ENCODE data around the gene CCDC102B.

Gene CCDC102B

DNA sequence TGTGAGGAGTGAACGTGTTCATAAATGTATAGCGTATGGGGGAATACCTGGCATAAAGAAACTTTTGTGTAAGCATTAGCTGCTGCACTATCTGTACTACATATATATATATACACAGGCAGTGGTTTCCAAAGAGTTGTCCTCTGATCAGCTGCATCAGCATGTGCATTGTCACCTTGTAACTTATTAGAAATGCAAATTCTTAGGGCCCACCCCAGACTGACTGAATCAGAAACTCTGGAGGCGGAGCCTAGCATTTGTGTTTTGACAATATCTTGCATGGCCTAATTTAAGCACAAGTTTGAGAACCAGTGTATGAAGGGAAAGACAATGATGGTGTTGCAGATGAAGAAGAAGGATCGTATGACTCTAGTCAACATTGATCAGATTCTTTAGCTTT, 299.5 kb downstream of the CCDC102B start:
- no peak for FAIRE-seq

DNA sequence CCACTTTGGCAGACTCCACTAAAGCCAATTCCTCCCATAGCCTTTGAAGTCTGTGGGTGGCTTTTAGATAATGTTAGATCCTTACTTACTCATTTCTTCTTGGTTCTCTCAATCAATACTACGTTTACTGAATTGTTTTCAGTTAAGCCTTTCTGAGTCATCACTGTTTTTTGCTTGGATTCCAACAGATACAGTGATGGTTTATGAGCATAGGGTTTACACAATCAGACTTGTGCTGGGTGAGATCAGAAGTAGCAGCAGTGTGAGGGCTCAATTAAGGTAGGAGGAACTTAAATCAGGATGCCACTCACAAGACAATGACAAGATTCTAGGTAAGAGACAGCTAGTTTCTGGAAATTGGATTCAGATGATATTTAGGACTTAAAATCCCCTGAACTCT, 305.1 kb downstream of the CCDC102B start:
- no peak for FAIRE-seq
